Lower lobe of right lung (tissue), 2 donors: ENCODE data around the gene SVEP1. TPM values are rescaled to one million over a fixed set of nuclear protein-coding genes. Genes with fewer than 3 reads are reported as not detected.
A peak's percentile ranks its signal among the peaks of the same experiment; 100 is the strongest.

Experiments used
- ATAC-seq, 2 donors: fragments of 200-7000 bp; cut with Tn5 transposase; one replicate each; pipeline ENCODE4 v1.9.1; 2020 to 2022; ENCODE audit warnings: mild to moderate bottlenecking in 2 of 2, moderate library complexity in 2 of 2
- DNase-seq: peaks from one replicate; pipeline ENCODE4 v3.0.0-alpha.2; 2020
- H3K27ac ChIP-seq: fragments of 200-600 bp; one replicate; pipeline ENCODE4 v1.8.0; 2022
- H3K27me3 ChIP-seq: fragments of 200-600 bp; one replicate; pipeline ENCODE4 v1.8.0; 2022; ENCODE audit warnings: low read depth
- H3K36me3 ChIP-seq: fragments of 200-600 bp; one replicate; pipeline ENCODE4 v1.8.0; 2022; ENCODE audit warnings: mild to moderate bottlenecking
- H3K4me1 ChIP-seq: fragments of 200-600 bp; one replicate; pipeline ENCODE4 v1.8.0; 2022
- H3K4me3 ChIP-seq: fragments of 200-600 bp; one replicate; pipeline ENCODE4 v1.8.0; 2022; ENCODE audit warnings: mild to moderate bottlenecking
- H3K9me3 ChIP-seq: fragments of 200-600 bp; one replicate; pipeline ENCODE4 v1.8.0; 2022
- CTCF ChIP-seq: fragments of 200-600 bp; IDR thresholded peaks from one replicate; pipeline ENCODE4 v1.8.0; 2022; ENCODE audit warnings: antibody characterized with exemption, mild to moderate bottlenecking
- intact Hi-C: fragments of 100-400 bp; cut with DNase I; formaldehyde crosslinking; loops from one replicate; pipeline ENCODE4 v1.11.0; 2022
- total RNA-seq: library from RNA; stranded (reverse); fragmentation: NEBNext Ultra II Directional; extraction: Animal tissue kit (Norgen Biotek cat#: 25700); gene quantifications from one replicate; pipeline ENCODE4 v1.2.1, GENCODE V29; 2021
- donor health status: DM: no; HTN: yes; CAD: no; lungs with severe emphysema.

Gene SVEP1
- total RNA-seq, 1 donor from 2014 or later = 55.9 TPM

GRCh38 chr9:110512817-110513216, 66.7 kb downstream of the SVEP1 start:
- TF ChIP-seq CTCF = no peak
- DNase-seq (no peak), ATAC-seq (no peak)
- Histone ChIP-seq H3K4me1 (no peaks in the 10 kb centered on the region), H3K9me3 (no peaks in the 10 kb centered on the region), H3K27me3 (no peaks in the 10 kb centered on the region), H3K27ac (no peak overlapping the region), H3K36me3 (no peaks in the 10 kb centered on the region), H3K4me3 (no peak overlapping the region)
- intact Hi-C loops = no loop called here

- Histone ChIP-seq H3K27me3 (no peaks in the 10 kb centered on the region), H3K27ac (no peak overlapping the region), H3K4me1 (no peaks in the 10 kb centered on the region), H3K9me3 (no peaks in the 10 kb centered on the region), H3K4me3 (no peak overlapping the region), H3K36me3 (no peaks in the 10 kb centered on the region)
- ATAC-seq (peak in 1 of 2 donors; percentile 29), DNase-seq (no peak)
- intact Hi-C loops = no loop called here
- TF ChIP-seq CTCF = no peak
Measured at GRCh38 chr9:110509792-110510191, 69.7 kb downstream of the SVEP1 start.

GRCh38 chr9:110502842-110503241, 76.7 kb downstream of the SVEP1 start:
- no peak overlapping the region for H3K27ac ChIP-seq
- no peak for TF ChIP-seq CTCF
- H3K27me3 ChIP-seq = no peaks in the 10 kb centered on the region
- intact Hi-C loops = no loop called here
- ATAC-seq = no peak
- H3K9me3 ChIP-seq = no peaks in the 10 kb centered on the region
- no peaks in the 10 kb centered on the region for H3K4me1 ChIP-seq
- H3K36me3 ChIP-seq = no peaks in the 10 kb centered on the region
- no peak for DNase-seq
- no peak overlapping the region for H3K4me3 ChIP-seq

GRCh38 chr9:110499608-110500007, 79.9 kb downstream of the SVEP1 start:
- Histone ChIP-seq H3K27ac (no peak overlapping the region), H3K9me3 (no peaks in the 10 kb centered on the region)
- ATAC-seq = no peak

GRCh38 chr9:110487196-110487595, 92.3 kb downstream of the SVEP1 start:
- H3K4me3 ChIP-seq = no peak overlapping the region
- H3K27ac ChIP-seq = no peak overlapping the region
- DNase-seq (no peak), ATAC-seq (no peak)
- TF ChIP-seq CTCF = no peak
- H3K9me3 ChIP-seq = no peaks in the 10 kb centered on the region
- intact Hi-C loops = no loop called here
- no peaks in the 10 kb centered on the region for H3K27me3 ChIP-seq
- H3K36me3 ChIP-seq = no peaks in the 10 kb centered on the region
- no peaks in the 10 kb centered on the region for H3K4me1 ChIP-seq

More at GRCh38 chr9:110499608-110500007, 79.9 kb downstream of the SVEP1 start:
- intact Hi-C loops = no loop called here
- no peaks in the 10 kb centered on the region for H3K36me3 ChIP-seq
- no peak for TF ChIP-seq CTCF
- H3K27me3 ChIP-seq = no peaks in the 10 kb centered on the region
- H3K4me3 ChIP-seq = no peak overlapping the region
- H3K4me1 ChIP-seq = no peaks in the 10 kb centered on the region
- DNase-seq = no peak

- Histone ChIP-seq H3K27me3 (no peaks in the 10 kb centered on the region), H3K4me3 (no peak overlapping the region), H3K36me3 (no peaks in the 10 kb centered on the region), H3K9me3 (no peaks in the 10 kb centered on the region), H3K4me1 (no peaks in the 10 kb centered on the region), H3K27ac (no peak overlapping the region)
- ATAC-seq (no peak), DNase-seq (no peak)
- intact Hi-C loops = no loop called here
- TF ChIP-seq CTCF = no peak
Measured at GRCh38 chr9:110486218-110486617, 93.3 kb downstream of the SVEP1 start.
